Stimulated activated CD4-positive, alpha-beta T cell treated with anti-CD3 and anti-CD28 coated beads, Interleukin-12 subunit alpha, Interleukin-12 subunit beta, amount 100 ng/mL, for 24 hours (primary cell): Measurements from ENCODE around the gene MAEA.
"Not testable (repeated sequence)": the region's sequence is repeated elsewhere in the genome, so short reads cannot be mapped to it uniquely, and the experiment has no call there.

Source experiments
- DNase-seq, 2 experiments: peaks; one replicate each; pipeline ENCODE4 v3.0.0-alpha.2; 2020; ENCODE audit warnings: low read depth in 2 of 2

MAEA gene

DNA sequence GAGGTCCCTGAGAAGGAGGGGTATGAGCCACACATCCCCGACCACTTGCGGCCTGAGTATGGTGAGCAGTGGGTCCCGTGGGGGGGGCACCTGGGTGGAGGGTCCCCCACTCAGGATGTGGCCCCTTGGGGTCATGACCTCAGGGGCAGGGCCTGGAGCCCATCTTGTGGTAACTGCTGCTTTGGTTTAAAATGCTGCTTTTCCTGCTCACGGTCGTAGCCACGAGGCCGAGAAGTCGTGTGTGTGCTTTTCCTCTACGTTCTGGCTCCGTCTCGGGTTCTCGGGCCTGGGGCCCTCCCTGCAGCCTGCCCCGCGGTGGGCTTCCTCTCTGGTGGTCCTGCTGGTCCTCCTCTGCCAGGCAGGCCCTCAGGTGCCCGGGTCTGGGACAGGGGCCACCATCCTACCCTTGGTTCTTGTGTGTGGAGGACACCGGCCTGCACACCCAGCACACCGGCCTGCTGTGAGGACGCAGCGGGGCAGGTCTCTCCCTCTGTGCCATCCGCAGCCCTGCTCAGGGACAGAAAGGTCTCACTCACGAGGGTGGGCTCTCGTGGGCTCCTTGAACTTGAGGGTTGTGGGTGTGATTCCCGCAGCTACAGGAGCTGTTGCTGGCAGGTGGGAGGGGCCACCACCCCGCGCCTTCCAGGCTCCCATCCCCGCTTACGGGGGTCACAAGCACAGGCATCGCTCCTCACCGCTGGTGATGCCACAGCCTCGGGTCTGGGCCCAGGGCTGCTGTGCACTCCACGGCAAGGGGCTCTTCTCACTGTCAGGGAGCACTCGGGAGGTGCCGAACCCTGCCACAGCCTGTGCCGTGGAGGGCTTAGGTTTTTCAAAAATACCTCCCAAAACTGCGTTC lies 76.9 kb downstream of the MAEA start:
- DNase-seq: no peak

- no peak for DNase-seq
These were observed 77.7 kb downstream of the MAEA start for GRCh38 chr4:1367230-1367935.

GRCh38 chr4:1367936-1368289 lies 78.2 kb downstream of the MAEA start:
- DNase-seq: no peak

GRCh38 chr4:1368421-1369090 lies 78.9 kb downstream of the MAEA start:
- DNase-seq: no peak

- no peak for DNase-seq
These were observed 79.4 kb downstream of the MAEA start for GRCh38 chr4:1369091-1369450.

- no peak for DNase-seq
These were observed 79.9 kb downstream of the MAEA start for GRCh38 chr4:1369479-1370079.

GRCh38 chr4:1370321-1371124 lies 80.8 kb downstream of the MAEA start:
- DNase-seq: no peak

DNA sequence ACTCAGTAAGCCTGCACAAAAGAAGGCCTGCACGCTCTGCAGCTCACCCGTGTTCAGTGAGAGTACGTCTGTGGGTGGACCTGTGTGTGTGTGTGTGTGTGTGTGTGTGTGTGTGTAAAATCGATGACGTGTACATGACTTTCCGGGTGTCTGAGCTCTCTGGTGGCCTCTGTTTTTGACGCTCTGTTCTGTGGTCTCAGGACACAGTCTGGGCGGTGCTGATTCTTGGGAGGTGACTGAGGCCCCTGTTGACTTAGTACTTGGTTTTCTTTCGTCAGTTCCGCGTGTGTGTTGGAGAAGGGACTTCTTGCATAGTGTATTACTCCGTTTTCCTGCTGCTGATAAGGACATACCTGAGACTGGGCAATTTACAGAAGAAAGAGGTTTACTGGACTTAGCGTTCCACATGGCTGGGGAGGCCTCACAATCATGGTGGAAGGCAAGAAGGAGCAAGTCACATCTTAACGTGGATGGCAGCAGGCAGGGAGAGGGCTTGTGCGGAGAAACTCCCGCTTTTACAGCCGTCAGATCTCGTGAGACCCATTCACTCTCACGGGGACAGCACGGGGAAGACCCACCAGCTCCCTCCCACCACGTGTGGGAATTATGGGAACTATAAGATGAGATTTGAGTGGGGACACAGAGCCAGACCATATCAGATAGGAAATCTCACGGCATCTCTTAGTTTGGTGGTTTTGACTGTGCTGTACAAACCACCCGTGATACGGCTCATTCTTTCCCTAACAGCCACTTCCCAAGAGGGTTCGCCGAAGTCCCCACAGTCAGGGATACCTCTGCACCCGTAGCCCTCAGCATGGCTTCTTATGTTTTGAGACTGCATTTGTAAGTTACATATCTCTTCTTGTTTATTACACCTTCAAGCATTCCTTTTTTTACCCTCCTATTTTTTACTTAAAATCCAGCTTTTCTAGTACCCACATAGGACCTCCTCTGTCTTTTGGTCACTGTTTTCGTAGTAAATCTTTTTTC lies 81.8 kb downstream of the MAEA start:
- no peak for DNase-seq

- not testable (repeated sequence) for DNase-seq
These were observed 82.9 kb downstream of the MAEA start for GRCh38 chr4:1372576-1372975.

DNA sequence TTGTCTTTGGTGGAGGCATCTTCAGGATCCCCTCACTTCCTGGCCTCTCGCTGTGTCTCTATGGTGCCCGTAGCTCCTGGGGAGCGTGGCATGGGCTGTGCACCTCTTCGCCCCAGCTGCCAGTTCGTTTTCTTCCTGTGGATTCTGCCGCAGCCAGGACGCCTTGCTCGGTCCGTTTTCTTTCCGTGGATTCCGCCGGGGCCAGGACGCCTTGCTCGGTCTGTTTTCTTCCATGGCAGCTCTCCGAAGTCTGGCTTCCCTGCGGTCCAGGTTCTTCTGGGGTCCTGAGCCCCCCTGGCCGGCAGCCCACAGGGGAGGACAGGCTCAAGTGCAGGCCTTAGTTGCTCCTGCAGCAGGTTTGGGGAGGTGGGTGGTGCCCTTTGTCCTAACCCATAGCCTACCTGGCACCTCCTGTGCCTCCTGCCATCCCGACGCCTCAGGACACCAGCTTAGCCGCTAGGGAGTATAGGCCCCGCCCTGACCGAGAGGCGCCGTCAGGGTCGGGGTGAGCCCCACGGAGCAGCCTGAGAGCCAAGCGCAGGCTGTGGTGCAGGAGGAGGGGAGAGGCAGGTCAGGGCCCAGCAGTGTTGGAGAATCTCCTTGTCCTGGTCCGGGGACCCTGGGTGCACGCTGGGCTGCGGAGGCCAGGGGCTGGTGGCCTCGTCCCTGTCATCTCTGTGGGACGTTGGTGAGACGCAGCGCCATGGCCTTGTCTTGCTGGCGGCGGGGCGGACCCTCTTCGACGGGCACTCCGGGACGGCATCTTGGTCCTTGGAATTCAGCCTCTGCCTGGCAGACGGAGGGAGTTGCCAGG lies 84.4 kb downstream of the MAEA start:
- no peak for DNase-seq

DNA sequence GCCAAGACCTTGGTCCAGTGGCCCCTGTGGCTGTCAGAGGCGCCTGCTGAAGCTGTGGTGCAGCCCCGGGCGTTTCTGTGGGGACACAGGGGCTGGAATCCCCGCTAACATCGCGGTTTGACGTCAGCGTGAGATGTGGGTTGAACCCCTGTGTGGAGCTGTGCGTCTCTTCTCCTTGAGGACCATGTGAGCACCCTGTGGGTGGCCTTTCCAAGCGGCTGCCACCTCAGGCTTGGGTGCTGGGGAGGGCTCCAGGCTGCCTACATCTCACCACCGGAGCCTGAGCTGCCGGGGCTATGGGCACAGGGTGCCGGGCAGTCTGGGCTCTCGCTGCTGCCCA lies 85.0 kb downstream of the MAEA start:
- DNase-seq: no peak

DNA sequence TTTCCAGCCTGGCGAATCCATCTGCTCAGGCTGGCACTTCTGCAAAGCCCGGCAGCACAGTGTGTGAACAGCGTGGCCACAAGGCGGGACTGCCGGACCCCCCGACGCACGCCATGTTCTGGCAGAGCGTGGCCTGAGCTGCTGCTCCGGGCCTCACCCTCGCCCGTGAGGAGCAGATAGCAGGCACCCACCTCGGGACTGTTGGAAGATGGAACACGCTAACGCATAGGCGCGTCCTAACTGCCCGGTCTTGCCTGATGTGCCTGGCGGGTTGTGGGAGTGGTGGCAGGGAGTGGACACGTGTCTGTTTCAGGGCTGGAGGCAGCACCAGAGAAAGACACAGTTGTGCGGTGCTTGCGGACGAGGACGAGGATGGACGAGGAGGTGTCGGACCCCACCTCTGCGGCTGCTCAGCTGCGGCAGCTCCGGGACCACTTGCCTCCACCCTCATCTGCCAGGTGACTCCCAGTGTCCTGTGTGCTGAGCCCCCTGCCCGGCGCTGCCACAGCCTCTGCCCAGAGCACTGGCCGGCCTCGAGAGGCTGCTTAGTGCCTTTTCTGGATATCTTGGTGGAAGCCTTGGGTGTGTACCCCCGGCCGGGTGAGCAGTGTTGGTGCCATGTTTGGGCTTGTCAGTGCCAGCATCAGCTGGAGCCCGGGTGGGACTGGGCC lies 85.5 kb downstream of the MAEA start:
- no peak for DNase-seq

DNA sequence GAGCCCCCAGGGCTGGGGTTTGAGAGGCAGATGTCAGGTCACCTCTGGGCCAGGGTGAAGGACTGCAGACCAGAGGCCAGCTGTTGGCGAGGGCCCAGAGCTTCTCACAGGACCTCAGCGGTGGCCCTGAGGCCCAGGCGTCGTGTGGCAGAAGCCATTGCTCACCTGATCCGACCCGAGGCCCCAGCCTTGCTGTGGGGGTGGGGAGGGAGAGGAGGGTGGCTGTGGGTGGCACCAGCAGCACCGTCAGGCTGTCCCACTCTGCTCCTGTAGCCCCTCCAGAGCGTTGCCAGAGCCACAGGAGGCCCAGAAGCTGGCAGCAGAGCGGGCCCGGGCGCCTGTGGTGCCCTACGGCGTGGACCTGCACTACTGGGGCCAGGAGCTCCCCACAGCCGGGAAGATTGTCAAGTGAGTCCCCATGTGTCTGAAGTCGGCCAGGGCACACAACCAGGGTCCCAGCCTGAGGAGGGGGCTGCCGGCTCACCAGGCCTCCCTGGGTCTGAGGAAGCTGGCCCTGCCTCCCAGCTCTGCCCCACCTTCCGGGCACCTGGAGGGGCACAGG lies 86.2 kb downstream of the MAEA start:
- DNase-seq: no peak

DNA sequence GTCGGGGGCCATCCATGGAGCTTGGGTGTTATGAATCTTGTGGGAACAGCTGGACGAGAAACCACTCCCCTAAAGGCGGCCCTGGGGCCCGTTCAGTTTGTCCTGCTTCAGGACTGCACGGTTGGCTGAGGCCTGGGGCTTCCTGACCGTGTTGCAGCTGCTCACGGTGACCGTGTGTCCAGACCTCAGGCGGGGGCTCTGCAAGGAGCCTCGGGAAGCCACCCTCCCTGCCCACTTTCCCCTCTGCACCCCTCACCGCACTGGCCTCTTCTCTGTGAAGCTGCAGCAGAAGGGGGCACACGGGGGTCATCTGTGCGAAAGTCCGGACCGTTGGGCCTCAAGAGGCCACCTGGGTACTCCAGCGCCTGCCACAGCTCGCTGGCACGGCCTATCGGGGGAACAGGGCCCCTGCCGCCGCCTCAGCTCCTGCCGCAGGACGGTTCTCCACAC lies 86.7 kb downstream of the MAEA start:
- DNase-seq: no peak

GRCh38 chr4:1376841-1377605 lies 87.3 kb downstream of the MAEA start:
- DNase-seq: no peak

- DNase-seq: no peak
These were observed 88.0 kb downstream of the MAEA start for GRCh38 chr4:1377606-1378261.

- no peak for DNase-seq
These were observed 89.0 kb downstream of the MAEA start for GRCh38 chr4:1378559-1379231.
